DMS79 treated with DMSO at 0.1 percent for 48 hours (cell line): ENCODE data around the gene SLC4A3.
"Not testable (repeated sequence)": the region's sequence is repeated elsewhere in the genome, so short reads cannot be mapped to it uniquely, and the experiment has no call there.

ENCODE experiments used
- DNase-seq: peaks from one replicate; lab custom pipeline; 2025; lab: John Stamatoyannopoulos, UW

The SLC4A3 gene

DNA sequence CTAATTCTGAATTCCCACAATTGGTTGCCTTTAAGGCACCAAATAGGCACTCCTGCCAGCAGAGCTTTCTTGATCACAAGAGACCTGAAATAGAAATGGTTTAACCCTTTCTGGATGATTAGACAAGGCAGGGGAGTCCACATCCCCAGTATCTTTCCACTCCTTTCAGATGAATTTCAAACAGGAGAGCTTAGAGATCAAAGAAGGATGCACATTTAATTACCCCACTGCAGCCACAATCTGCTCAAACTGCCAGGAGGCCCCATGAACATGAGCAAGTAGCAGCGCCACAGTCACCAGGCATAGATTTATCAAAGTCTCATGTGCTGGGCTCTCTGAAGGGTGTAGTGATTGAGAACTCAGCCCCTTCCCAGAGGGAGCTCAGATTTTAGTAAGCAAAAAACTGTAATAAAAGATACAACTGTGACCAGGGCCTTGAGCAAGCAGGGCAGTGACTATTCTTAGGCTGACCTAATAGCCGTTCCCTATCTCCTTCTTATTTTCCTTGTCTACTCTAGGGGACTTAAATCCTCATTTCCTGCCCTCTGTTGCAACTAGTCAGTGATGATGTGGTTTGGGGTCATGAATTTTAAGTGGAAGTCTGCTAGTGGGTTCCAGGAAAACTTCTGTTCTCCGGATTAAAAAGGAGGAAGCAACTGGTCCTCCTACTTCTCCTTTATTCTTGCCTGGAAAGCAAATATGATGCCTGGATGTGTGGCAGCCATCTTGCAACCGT, 53.7 kb downstream of the SLC4A3 start:
- no peak for DNase-seq

DNA sequence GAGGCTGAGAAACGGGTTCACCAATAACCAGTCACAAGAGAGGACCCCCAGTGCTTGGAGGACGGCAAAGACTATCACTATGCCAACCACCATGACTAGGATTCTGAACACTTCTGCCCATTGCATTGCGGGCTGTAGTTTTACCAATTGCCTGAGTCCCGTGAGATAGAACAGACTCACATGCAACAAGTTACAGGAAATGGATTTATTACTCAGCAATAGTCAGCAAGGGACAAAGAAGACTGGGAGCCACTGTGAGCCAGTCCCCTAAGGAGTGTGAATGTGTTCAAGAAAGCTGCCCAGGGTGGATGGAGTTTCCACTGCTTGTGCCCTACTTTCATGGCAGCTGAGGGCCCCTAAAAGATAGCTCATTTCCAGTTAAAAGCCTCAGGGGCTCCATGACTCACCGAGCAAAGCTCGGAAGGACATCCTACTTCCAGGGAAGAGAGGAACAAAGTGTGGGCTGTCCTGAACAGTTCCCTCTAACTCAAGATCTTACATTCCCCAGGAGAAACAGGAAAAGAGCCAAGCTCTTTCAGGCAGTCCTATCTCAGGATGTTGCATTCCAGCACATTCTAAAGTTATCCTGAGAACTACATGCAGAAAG, 54.4 kb downstream of the SLC4A3 start:
- no peak for DNase-seq

DNA sequence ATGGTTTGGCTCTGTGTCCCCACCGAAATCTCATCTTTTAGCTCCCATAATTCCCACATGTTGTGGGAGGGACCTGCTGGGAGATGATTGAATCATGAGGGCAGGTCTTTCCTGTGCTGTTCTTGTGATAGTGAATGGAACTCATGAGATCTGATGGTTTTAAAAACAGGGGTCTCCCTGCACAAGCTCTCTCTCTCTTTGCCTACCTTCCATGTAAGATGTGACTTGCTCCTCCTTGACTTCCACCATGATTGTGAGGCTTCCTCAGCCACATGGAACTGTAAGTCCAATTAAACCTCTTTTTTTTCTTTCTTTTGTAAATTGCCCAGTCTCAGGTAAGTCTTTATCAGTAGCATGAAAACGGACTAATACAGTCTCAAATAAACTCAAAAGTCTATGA, 56.0 kb downstream of the SLC4A3 start:
- not testable (repeated sequence) for DNase-seq

- DNase-seq = peak; percentile 85
These were observed 57.6 kb downstream of the SLC4A3 start for GRCh38 chr2:219684721-219685689.

- no peak for DNase-seq
These were observed 59.8 kb downstream of the SLC4A3 start for GRCh38 chr2:219687272-219687671.

DNA sequence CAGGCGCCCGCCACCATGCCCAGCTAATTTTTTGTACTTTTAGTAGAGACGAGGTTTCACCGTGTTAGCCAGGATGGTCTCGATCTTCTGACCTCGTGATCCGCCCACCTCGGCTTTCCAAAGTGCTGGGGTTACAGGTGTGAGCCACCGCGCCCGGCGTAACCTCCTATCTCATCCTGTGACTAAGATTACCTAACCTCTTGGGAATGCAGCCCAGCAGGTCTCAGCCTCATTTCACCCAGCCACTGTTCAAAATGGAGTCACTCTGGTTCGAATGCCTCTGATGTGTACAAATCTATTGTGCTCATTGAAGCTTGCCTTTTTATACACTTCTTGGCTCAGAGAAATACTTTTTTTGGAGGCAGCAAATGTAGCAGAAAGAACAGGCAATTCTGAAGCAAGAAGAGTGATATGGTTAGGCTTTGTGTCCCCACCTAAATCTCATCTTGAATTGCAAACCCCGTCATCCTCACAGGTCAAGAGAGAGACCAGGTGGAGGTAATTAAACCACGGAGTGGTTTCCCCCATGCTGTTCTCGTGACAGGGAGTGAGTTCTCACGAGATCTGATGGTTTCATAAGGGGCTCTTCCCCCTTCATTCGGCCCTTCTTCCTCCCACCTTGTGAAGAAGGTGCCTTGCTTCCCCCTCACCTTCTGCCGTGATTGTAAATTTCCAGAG, 60.6 kb downstream of the SLC4A3 start:
- DNase-seq = no peak

- DNase-seq = no peak
These were observed 61.4 kb downstream of the SLC4A3 start for GRCh38 chr2:219688560-219689445.

GRCh38 chr2:219689676-219690628, 62.5 kb downstream of the SLC4A3 start:
- peak; percentile 64 for DNase-seq

- no peak for DNase-seq
These were observed 64.1 kb downstream of the SLC4A3 start for GRCh38 chr2:219691571-219691970.
